VCaP (cell line): ENCODE data around the gene HTR1D.

ENCODE experiments used
- H3K27ac ChIP-seq: fragments of 450-650 bp; 2 replicates; pipeline ENCODE4 v1.5.1; 2017
- CTCF ChIP-seq: fragments of 450-650 bp; conservative IDR thresholded peaks from 2 replicates; pipeline ENCODE4 v1.5.1; 2017; ENCODE audit warnings: mild to moderate bottlenecking, moderate library complexity

The HTR1D gene

GRCh38 chr1:23177438-23178380 is 39.6 kb downstream of the HTR1D start:
- H3K27ac ChIP-seq = peak overlapping the region; percentile 83
- peak; percentile 29; the same call in 1 of the 2 replicates for TF ChIP-seq CTCF

GRCh38 chr1:23177031-23177430 is 40.3 kb downstream of the HTR1D start:
- H3K27ac ChIP-seq = peak overlapping the region; percentile 83
- TF ChIP-seq CTCF = no peak

DNA sequence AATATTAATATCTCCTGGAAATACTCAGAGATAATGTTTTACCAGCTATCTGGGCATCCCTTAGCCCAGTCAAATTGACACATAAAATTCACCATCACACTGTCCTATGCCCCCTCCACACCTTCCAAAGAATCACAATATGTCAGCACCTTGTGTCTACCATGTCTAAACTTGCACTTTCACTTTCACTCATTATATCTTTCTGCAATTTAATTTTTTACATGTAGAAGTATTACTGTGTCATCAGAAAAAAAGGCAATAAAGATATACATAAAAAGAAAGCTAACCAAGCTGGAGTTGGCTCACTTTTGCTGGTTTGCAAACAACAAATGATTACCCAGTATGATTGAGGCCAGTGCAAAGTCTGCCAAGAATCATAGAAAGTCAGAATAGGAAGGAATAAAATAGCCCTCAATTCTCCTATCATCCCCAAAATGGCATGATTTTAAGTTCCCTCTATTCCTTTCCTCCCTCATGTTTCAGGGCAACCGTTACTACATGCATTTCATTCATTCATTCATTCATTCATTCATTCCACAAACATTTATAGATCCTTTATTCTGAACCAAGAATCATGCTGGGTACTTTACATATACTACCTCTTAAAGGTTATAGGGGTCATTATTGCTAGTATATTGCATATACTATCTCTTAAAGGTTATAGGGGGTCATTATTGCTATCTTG is 42.7 kb downstream of the HTR1D start:
- H3K27ac ChIP-seq = no peak overlapping the region
- TF ChIP-seq CTCF = no peak

GRCh38 chr1:23171181-23171755 is 46.0 kb downstream of the HTR1D start:
- H3K27ac ChIP-seq = no peak overlapping the region
- no peak for TF ChIP-seq CTCF

DNA sequence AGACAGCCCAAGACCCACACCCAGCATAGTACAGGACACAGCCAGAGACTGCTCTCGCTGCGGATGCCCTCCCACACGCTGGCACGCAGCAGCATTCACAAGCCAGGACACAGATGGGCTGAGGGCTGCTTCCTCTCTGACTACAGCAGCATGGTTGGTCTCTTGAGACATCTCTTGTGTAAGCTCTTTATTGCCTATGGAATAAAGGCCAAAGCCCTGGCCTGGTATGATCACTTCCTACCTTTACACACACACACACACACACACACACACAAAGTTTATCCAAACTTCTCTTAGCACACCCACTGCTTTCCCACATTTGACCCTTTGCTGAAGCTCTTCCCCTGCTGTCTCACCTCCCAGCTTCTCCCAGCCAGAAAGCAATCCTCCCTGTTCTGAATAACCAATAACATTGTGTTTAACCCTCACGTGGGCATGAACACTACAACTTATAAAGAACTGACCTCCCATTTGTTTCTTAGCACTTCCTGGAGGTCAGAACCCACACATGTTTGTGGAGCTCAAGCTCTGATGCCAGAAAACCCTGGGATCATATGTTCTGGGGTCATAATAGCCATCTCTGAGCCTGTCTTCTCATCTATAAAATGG is 47.5 kb downstream of the HTR1D start:
- no peak for TF ChIP-seq CTCF
- no peak overlapping the region for H3K27ac ChIP-seq

- TF ChIP-seq CTCF = no peak
- no peak overlapping the region for H3K27ac ChIP-seq
These were observed 48.1 kb downstream of the HTR1D start for GRCh38 chr1:23169195-23169575.
